Stimulated activated effector memory CD8-positive, alpha-beta T cell treated with anti-CD3 and anti-CD28 coated beads, Interleukin-12 subunit alpha, Interleukin-12 subunit beta, amount 100 ng/mL, for 72 hours (primary cell): ENCODE results near the gene TRAM2.

Experiments
- ATAC-seq: fragments of 150-1000 bp; cut with Tn5 transposase; 2 replicates; pipeline ENCODE4 v1.10.0; 2021
- DNase-seq, 2 donors: peaks; one replicate each; pipeline ENCODE4 v3.0.0; 2021 to 2022; ENCODE audit warnings: low spot score in 2 of 2
- H3K27ac Mint-ChIP-seq: one replicate; pipeline ENCODE4 v1.8.0; 2022; ENCODE audit warnings: mild to moderate bottlenecking, mixed read lengths
- H3K36me3 Mint-ChIP-seq: one replicate; pipeline ENCODE4 v1.8.0; 2022; ENCODE audit warnings: mild to moderate bottlenecking, mixed read lengths
- H3K4me1 Mint-ChIP-seq: one replicate; pipeline ENCODE4 v1.8.0; 2022; ENCODE audit warnings: mixed read lengths
- H3K4me3 Mint-ChIP-seq: one replicate; pipeline ENCODE4 v1.8.0; 2022; ENCODE audit warnings: mild to moderate bottlenecking, mixed read lengths
- H3K9me3 Mint-ChIP-seq: one replicate; pipeline ENCODE4 v1.8.0; 2022; ENCODE audit warnings: mixed read lengths

Gene TRAM2

DNA sequence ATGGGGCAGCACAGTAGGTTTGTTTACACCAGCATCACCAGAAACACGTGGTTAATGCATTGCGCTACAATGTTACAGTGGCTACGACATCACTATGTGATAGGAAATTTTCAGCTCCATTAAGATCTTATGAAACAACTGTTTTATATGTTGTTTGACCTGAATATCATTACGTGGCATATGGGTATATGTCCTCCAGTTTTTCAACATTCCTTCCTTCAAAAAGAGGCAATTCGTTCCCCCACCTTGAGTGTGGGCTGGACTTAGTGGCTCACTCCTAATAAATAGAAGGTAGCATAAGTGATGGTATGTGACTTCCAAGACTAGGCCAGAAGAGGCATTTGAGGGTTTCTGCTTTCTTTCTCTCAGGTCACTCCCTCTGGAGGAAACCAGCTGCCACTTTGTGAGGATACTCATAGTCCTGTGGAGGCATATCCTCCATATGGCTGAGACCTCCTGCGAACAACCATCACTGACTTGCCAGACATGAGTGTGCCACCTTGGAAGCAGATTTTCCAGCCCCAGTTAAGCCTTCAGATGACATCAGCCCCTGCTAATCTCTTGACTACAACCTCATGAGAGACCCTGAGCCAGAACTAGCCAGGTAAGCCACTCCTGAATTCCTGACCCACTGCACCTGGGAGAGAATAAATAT is 2.3 kb upstream of the TRAM2 start:
- Mint-ChIP-seq H3K27ac (no peak overlapping the region), H3K9me3 (no peaks in the 10 kb centered on the region), H3K36me3 (no peaks in the 10 kb centered on the region), H3K4me1 (peaks cover 26% of the 10 kb centered on the region), H3K4me3 (no peak overlapping the region)
- ATAC-seq (no peak), DNase-seq (no peak)

DNA sequence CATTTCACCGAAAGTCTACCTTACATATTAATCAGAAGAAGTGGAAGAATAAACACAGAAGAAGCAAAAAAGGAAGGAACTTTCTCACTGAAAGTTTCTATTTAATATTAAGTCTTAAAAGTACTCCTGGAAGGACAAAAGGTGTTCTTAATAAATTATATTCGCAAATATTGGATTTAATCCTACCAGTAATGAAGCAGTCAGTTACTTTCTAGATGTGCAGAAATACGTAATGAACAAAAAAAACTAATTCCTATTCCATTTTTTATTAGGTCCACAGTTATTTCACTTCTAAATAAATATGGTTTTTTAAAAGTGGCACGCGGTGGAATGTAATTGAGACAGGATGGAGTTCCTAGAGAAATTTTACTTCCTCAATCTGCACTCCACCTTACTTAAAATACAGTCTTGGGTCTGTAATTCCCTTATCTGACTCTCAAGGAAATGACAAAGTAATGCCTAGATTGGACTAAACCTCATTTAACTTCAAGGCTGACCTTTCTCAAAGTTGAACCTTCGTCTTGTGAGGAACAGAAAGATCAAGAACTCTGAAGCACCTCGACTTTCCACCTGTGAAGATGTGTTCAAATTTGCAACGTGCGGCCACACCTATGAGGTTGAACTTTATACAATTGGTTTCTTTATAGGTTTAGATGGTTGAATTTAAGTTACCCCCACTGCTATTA is 1.1 kb upstream of the TRAM2 start:
- no peak for ATAC-seq
- Mint-ChIP-seq H3K36me3 (no peaks in the 10 kb centered on the region), H3K4me1 (peaks cover 38% of the 10 kb centered on the region), H3K4me3 (peak overlapping the region; percentile 69), H3K27ac (peak overlapping the region; percentile 32), H3K9me3 (no peaks in the 10 kb centered on the region)
- DNase-seq: no peak

DNA sequence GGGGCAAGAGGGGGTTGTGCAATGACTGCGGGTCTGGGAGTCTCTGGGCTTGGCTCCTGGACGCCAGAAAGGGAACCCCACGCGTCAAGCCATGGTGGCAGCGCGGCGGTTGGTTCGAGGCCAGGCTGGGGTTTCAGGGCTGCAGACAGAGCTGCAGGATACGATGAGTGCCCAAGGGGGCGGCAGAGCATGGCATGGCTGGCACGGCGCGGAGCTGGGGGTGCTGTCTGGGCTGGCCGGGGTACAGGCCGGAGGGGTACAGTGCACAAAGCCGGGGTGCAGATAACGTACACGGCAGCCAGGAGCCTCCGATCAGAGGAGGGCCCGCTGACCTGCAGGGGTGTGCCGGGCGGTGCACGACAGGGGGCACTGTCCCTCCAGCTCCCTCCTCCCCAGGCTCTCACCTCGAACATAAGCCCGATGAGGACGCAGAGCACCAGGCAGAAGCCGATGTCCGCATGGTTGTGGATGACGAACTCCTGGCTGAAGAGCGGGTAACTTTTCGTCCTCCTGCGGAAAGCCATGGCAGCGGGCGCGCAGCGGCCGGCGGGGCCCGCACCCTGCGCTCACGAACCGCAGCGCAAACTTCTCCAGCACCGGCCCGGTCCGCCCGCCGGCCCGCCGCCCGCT is 353 bp downstream of the TRAM2 start:
- H3K9me3 Mint-ChIP-seq: no peaks in the 10 kb centered on the region
- peaks cover 45% of the 10 kb centered on the region for H3K4me1 Mint-ChIP-seq
- H3K4me3 Mint-ChIP-seq: peak overlapping the region; percentile 69
- DNase-seq (peak in 1 of 2 donors; percentile 51), ATAC-seq (peak; percentile 83)
- no peaks in the 10 kb centered on the region for H3K36me3 Mint-ChIP-seq
- H3K27ac Mint-ChIP-seq: peak overlapping the region; percentile 9

DNA sequence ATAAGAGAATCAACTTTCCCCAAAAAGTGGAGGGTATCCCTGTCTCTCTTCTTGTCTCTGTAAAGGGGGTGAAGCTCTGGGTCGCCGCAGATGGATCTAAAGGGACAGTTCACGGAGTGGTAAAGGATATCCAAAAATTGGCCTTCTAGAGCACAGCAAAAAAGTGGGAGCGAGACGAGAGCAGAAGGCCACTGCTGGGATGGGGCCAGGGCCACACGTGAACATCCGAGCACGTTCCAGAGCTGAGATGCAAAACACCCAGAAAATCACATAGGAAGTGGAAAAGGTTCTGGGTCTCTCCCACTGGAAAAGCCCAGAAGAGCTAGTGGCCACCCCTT is 837 bp downstream of the TRAM2 start:
- Mint-ChIP-seq H3K27ac (peak overlapping the region; percentile 9), H3K9me3 (no peaks in the 10 kb centered on the region), H3K4me3 (peak overlapping the region; percentile 69), H3K36me3 (no peaks in the 10 kb centered on the region), H3K4me1 (peaks cover 50% of the 10 kb centered on the region)
- ATAC-seq (no peak), DNase-seq (no peak)

DNA sequence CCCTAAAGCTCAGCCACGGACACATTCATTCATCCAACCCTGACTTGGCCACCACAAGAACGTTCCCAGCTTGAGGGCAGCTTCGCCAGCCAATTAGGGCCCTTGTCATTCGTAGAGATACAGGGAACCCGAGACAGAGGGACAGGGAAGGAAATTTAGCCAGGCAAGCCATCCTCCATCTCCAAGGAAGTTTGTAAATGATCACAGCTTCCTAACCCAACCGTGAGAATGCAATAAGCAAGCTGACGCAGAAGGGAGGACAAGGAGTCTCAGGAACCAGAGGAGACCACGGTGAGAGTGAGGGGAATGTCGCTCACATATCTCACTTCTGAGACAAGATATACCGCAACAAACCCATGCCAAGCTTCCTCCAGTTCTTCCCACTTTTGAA is 1.4 kb downstream of the TRAM2 start:
- Mint-ChIP-seq H3K4me1 (peaks cover 54% of the 10 kb centered on the region), H3K9me3 (no peaks in the 10 kb centered on the region), H3K36me3 (no peaks in the 10 kb centered on the region), H3K27ac (peak overlapping the region; percentile 71), H3K4me3 (peak overlapping the region; percentile 69)
- DNase-seq: no peak
- no peak for ATAC-seq

DNA sequence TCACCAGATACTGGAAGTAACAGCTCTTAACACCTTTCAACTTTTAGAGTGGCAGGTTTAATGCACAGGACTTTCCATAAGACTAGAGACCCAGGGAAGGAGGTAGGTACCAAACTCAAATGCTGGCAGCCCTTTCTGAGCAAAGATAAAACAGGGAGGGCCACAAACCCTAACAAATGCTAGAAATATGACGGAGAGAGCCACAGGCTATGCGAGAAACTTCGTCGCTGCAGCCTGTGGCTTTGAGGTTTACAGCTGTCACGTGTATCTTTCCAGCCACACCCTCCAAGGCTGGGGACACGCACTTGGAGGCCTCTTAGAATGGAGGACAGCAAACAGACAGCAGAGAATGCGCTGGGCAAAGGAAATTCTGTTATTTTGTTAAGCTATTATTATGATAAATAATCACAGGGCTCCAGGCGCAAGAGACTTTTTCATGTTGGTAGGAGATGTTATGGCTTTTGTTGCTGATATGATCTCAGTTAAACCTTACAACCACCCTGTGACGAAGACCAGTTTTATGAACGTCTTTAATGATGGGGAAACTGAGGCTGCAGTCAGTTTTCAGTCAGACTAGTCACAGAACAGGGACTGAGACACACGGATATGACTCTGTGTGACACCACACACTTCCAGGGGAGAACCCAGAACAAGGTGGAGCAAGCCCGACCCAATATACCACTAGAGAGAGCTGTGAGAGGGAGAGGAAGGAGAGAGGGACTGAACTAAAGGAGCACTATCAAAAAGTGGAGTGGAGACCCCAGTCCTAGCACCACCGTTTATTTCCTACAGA is 2.0 kb downstream of the TRAM2 start:
- Mint-ChIP-seq H3K4me1 (peaks cover 54% of the 10 kb centered on the region), H3K36me3 (no peaks in the 10 kb centered on the region), H3K4me3 (peak overlapping the region; percentile 69), H3K9me3 (no peaks in the 10 kb centered on the region), H3K27ac (peak overlapping the region; percentile 71)
- peak; percentile 72 for ATAC-seq
- peak; percentile 25 to 76 for DNase-seq

DNA sequence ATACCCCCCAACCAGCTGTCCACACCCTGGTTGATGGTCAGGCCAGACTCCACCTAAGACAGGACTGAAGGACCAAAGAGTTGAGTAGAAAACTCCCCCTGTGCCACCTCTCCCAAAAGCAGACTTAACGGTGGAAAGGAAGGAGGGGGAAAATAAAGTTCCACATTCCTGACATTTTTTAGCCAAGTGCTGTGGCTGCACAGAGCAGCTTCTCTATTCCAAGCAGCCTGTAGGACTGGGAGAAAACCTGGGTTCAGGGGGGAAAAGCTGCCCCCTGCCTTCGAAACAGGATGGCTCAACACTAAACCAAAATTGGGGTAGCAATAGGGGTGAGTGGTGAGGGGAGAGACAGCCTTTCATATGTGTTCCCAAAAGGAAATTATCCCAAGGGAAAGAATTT is 3.6 kb downstream of the TRAM2 start:
- Mint-ChIP-seq H3K4me1 (peaks cover 54% of the 10 kb centered on the region), H3K9me3 (no peaks in the 10 kb centered on the region), H3K4me3 (no peak overlapping the region), H3K36me3 (no peaks in the 10 kb centered on the region), H3K27ac (no peak overlapping the region)
- ATAC-seq (no peak), DNase-seq (no peak)

DNA sequence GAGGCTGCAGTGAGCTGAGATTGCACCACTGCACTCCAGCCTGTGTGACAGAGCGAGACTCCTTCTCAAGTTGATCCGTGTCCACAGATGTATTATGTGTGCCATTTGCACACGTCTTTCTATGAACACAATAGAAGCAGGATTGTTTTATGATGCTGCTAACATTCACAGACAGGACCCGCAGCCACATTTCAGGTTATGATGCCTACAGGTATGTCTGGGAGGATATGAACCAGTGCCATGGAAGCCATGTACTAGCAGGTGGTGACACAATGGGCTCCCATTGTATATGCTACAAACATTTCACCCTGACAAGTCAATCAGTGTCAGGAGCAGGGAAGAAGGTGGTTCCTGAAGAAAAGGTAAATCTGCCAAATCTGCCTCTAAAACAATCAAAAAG is 4.3 kb downstream of the TRAM2 start:
- no peak for ATAC-seq

DNA sequence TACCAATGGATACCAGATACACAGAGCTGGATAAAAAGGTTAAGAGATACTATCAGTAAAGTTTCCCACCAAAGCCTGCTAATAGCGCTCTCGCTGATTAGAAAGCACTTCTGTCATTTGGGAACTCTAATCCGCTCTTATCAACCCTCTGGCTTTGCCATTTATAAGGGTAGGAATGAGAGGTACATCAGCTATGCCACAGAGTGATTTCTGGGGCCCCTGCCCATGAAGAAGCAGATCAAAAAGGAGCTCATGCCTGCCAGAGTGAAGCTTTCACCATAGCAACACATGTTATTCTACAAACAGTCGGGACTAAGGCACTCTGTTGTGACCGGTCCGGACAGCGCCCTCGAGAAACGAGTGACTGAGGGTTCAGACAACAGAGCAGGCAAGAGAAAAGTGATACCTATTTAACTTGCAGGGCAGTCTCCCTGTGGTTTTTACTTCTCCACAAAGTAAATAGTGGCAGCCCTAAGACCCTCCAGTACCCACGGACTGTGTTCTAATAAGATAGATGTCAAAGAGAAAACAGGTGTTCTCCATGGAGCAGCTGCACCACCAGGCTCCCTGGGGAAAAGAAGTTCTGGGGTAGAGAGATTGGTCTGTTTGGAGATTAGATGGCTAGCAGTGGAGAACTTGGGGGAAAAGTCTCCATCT is 5.6 kb downstream of the TRAM2 start:
- peaks cover 56% of the 10 kb centered on the region for H3K4me1 Mint-ChIP-seq
- H3K4me3 Mint-ChIP-seq: no peak overlapping the region
- no peak overlapping the region for H3K27ac Mint-ChIP-seq
- no peak for ATAC-seq
- H3K36me3 Mint-ChIP-seq: no peaks in the 10 kb centered on the region
- no peaks in the 10 kb centered on the region for H3K9me3 Mint-ChIP-seq
- DNase-seq: no peak

More for the DNA sequence above, 4.3 kb downstream of the TRAM2 start:
- Mint-ChIP-seq H3K36me3 (no peaks in the 10 kb centered on the region), H3K27ac (no peak overlapping the region), H3K9me3 (no peaks in the 10 kb centered on the region), H3K4me1 (peaks cover 54% of the 10 kb centered on the region), H3K4me3 (no peak overlapping the region)
- no peak for DNase-seq

DNA sequence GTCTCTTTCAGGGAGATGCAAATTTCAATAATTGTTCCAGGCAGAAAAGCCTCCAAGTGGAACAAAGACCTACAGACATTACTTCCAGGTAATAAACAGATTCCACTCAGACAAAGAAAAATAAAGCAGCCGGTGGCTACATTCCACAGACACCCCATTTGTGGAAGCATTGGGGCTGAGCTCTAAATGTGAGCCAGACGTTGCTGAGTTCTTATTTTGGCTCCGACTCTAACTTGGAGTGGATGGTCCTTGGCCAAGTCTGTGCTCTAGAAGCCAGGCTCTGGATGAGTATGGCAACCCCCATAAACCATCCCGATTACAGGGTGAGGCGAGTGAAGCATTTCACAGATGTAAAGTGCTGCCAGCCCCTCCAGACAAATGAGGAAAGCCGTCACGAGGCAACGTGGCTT is 6.6 kb downstream of the TRAM2 start:
- Mint-ChIP-seq H3K4me3 (no peak overlapping the region), H3K4me1 (peaks cover 50% of the 10 kb centered on the region), H3K36me3 (no peaks in the 10 kb centered on the region), H3K9me3 (no peaks in the 10 kb centered on the region), H3K27ac (no peak overlapping the region)
- DNase-seq (no peak), ATAC-seq (no peak)

DNA sequence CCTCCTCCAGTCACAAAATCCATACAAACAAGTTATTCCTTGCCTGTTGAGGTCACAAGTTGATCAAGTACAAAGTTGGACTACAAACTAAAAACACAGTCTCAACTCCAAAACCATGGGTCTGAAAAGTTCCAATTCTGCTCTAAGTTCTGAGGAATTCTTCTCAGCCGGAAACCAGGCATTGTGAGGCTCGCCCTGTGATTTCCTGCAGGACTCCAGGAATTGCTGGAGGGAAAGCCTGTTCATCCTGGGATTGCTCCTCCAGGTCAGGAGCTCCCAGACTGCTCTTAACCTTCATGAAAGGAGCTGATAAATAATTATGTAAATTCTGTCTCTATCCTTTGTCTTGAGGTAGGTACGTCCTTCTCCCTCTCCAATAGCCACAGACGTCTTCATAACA is 8.5 kb downstream of the TRAM2 start:
- H3K9me3 Mint-ChIP-seq: no peaks in the 10 kb centered on the region
- H3K4me1 Mint-ChIP-seq: peaks cover 38% of the 10 kb centered on the region
- no peak for DNase-seq
- no peaks in the 10 kb centered on the region for H3K36me3 Mint-ChIP-seq
- no peak for ATAC-seq
- H3K4me3 Mint-ChIP-seq: no peak overlapping the region
- H3K27ac Mint-ChIP-seq: no peak overlapping the region

DNA sequence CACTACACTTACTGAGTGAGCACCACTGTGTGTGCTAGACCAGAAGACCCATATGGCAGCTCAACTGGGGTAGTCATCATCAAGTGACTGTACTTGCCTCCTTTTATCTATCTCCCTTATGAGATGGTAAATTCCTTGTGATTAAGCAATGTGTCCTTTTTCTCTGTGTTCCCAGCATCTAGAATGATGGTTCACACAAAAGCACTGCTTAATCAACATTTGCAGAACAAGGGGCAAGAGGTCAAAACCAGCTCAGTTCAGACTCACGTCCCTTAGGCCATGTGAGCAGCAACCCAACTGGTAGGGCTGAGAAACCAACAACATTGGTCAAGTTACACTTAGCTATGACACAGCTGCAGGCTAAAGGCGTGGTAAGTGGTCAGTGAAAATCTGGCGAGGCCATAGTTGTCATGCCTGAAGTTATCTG is 10.0 kb downstream of the TRAM2 start:
- Mint-ChIP-seq H3K27ac (peak overlapping the region; percentile 15), H3K4me1 (peaks cover 30% of the 10 kb centered on the region), H3K36me3 (no peaks in the 10 kb centered on the region), H3K9me3 (no peaks in the 10 kb centered on the region), H3K4me3 (no peak overlapping the region)
- DNase-seq (no peak), ATAC-seq (no peak)

DNA sequence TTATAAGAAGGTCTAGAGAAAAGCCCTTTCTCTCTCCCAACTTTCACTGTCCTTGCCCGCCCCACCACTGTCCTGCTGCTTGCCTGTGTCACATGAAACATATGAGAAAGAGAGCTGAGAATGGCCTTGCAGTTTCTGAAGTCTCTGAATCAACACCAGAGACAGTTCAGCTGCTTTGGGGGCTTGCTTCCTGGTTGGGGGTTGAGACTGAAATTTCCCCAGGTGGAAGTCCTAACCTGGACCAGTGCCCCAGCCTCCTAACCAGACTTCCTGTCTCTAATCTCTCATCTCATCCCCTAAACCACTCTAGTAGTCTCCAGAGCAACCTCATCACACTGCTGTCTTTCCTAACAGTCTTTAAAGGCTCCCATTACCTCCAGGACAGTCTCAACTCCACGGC is 10.7 kb downstream of the TRAM2 start:
- no peak for ATAC-seq
- Mint-ChIP-seq H3K4me1 (peaks cover 24% of the 10 kb centered on the region), H3K4me3 (no peak overlapping the region)

DNA sequence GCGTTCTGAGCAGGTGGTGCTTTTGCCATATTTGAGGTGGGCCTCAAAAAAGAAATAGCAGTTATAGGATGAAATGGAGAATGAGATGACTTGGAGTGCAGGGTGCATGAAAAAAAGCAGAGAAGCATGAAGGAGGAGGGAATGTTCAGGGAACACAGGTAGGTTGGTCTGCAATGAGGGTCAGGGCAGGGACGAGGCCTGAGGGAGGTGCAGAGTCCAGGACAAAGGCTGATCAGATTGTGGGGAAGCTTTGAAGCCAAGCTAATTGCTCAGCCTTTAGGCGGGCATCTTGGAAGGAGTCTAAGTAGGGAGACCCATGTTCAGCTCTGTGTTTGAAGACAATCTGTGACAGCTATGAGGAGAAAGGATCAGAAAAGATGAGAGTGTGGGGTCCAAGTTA is 12.0 kb downstream of the TRAM2 start:
- Mint-ChIP-seq H3K36me3 (no peaks in the 10 kb centered on the region), H3K9me3 (no peaks in the 10 kb centered on the region), H3K4me3 (no peak overlapping the region), H3K27ac (no peak overlapping the region), H3K4me1 (peaks cover 18% of the 10 kb centered on the region)
- no peak for DNase-seq
- no peak for ATAC-seq

More for the DNA sequence above, 10.7 kb downstream of the TRAM2 start:
- no peaks in the 10 kb centered on the region for H3K36me3 Mint-ChIP-seq
- no peaks in the 10 kb centered on the region for H3K9me3 Mint-ChIP-seq
- no peak for DNase-seq
- H3K27ac Mint-ChIP-seq: peak overlapping the region; percentile 15

DNA sequence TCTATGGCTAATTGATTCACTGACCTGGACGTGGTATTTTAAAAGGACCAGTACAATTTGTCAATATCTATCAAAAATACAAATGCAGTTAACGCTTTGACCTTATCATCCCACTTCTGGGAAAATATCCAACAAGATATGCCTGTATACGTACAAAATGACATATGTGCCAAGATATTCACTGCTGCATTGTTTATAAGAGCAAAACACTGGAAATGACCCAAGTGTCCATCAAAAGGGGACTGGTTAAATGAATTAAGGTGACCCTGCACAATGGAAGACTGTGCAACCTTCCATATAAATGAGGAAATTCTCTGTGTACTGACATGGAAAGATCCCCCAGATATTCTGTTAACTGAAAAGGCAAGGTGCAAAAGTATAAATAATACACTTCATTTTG is 13.9 kb downstream of the TRAM2 start:
- no peak for DNase-seq
- H3K4me1 Mint-ChIP-seq: peaks cover 18% of the 10 kb centered on the region
- H3K4me3 Mint-ChIP-seq: no peak overlapping the region
- no peak overlapping the region for H3K27ac Mint-ChIP-seq
- no peaks in the 10 kb centered on the region for H3K9me3 Mint-ChIP-seq
- no peaks in the 10 kb centered on the region for H3K36me3 Mint-ChIP-seq
- ATAC-seq: no peak
